Gastrocnemius medialis (tissue), 4 donors: ENCODE results near the gene CHST15. TPM values are rescaled to one million over a fixed set of nuclear protein-coding genes. Genes with fewer than 3 reads are reported as not detected.
A peak's percentile ranks its signal among the peaks of the same experiment; 100 is the strongest.

Experiments
- ATAC-seq, 2 donors: fragments of 150-250 bp; one replicate each; pipeline ENCODE4 v1.9.1; 2016
- DNase-seq, 2 donors: peaks; one replicate each; pipeline ENCODE4 v3.0.0-alpha.2; 2019
- H3K27ac ChIP-seq, 4 donors: fragments of 200-600 bp; sonication (generic); 1 replicate in 1 of 4; 2 replicates in 3 of 4; pipeline ENCODE4 v1.5.1; 2016 to 2018; ENCODE audit warnings: mild to moderate bottlenecking in 2 of 4, moderate library complexity in 1 of 4
- H3K27me3 ChIP-seq, 3 donors: fragments of 200-600 bp; sonication (generic) in 2 of 3; 1 replicate in 1 of 3; 2 replicates in 2 of 3; pipeline versions ENCODE4 v1.5.1 to v1.6.0; 2016 to 2019; ENCODE audit warnings: mild to moderate bottlenecking in 1 of 3, moderate library complexity in 1 of 3
- H3K36me3 ChIP-seq, 2 donors: fragments of 200-600 bp; sonication (generic) in 1 of 2; one replicate each; pipeline ENCODE4 v1.5.1; 2017 to 2018
- H3K4me1 ChIP-seq, 2 donors: fragments of 200-600 bp; sonication (generic) in 1 of 2; one replicate each; pipeline ENCODE4 v1.5.1; 2016 to 2017; ENCODE audit warnings: mild to moderate bottlenecking in 2 of 2
- H3K4me3 ChIP-seq, 4 donors: fragments of 200-600 bp; sonication (generic) in 3 of 4; 1 replicate in 1 of 4; 2 replicates in 3 of 4; pipeline ENCODE4 v1.5.1; 2016 to 2019; ENCODE audit warnings: mild to moderate bottlenecking in 2 of 4
- H3K9me3 ChIP-seq, 3 donors: fragments of 200-600 bp; sonication (generic) in 2 of 3; 1 replicate in 1 of 3; 2 replicates in 2 of 3; pipeline ENCODE4 v1.5.1; 2016 to 2019
- POLR2A ChIP-seq, 2 donors: fragments of 450-650 bp; IDR thresholded peaks; one replicate each; pipeline ENCODE4 v1.6.1; 2017; ENCODE audit warnings: antibody characterized with exemption in 2 of 2, mild to moderate bottlenecking in 2 of 2, moderate library complexity in 2 of 2
- in situ Hi-C, 4 donors: fragments of 200-750 bp; cut with MboI; loops; one replicate each; pipeline versions ENCODE4 v1.15.0 to v1.8.0; 2017; ENCODE audit warnings: low sequenced_read_pairs in 4 of 4
- intact Hi-C: fragments of 100-400 bp; cut with DNase I; formaldehyde crosslinking; loops from one replicate; pipeline ENCODE4 v1.15.1; 2023; ENCODE audit warnings: low total_unique reads
- total RNA-seq, 4 donors: library from RNA; depleted of rRNA; stranded (reverse); fragments of >200 nt; gene quantifications; one replicate each; pipeline versions ENCODE4 v1.1.0 to v1.2.3, GENCODE V29; 2016
- TF ChIP-seq, protein P1 (sequence below), 5 experiments: fragments of 450-650 bp in 3 of 5; fragments of 200-600 bp in 2 of 5; sonication (generic) in 2 of 5; IDR thresholded peaks in 4 of 5; conservative IDR thresholded peaks in 1 of 5; 1 replicate in 4 of 5; 2 replicates in 1 of 5; pipeline ENCODE4 v1.5.1; 2016 to 2019; ENCODE audit warnings: antibody characterized with exemption in 5 of 5, mild to moderate bottlenecking in 3 of 5, moderate library complexity in 3 of 5

Gene CHST15
- total RNA-seq, 4 donors from 2014 or later, result 9.0 to 32.2 (median 20.3) TPM

DNA sequence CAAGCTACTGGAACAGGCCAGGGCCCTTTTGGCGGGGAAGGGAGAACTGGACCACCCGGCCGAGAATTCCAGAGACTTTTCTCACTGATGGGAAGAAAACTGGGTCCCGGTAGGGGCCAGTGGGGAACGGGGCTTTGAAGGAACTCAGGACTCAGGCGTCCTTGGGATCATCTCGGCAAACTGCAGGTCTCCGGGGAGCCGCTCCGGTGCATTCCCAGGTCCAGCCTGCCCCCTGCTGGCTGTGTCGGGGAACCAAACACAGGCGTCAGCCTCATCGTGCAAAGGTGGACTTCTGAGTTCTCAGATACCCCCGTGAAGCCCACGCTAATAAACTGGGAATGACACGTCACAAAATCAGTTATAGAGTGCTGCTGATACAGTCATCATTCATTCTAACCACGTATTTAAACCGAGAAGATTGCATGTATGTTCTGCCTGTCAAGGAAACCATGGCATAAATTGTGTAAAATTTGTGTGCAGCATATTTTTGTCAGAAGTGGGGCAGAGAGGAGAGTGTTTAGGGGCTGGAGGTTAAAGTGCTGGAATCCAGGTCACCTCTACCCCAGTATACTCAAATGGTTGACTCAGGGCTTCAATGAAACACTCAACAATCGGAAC, 125.7 kb downstream of the CHST15 start:
- intact Hi-C loops (loop anchor here (1.0 kb wide), 1 partner anchor 384 kb away; no protein-coding TSS in a partner anchor), in situ Hi-C loops (loop anchor here (5.0 kb wide), 1 partner anchor 385 kb away; no protein-coding TSS in a partner anchor)
- TF ChIP-seq, protein P1, sequence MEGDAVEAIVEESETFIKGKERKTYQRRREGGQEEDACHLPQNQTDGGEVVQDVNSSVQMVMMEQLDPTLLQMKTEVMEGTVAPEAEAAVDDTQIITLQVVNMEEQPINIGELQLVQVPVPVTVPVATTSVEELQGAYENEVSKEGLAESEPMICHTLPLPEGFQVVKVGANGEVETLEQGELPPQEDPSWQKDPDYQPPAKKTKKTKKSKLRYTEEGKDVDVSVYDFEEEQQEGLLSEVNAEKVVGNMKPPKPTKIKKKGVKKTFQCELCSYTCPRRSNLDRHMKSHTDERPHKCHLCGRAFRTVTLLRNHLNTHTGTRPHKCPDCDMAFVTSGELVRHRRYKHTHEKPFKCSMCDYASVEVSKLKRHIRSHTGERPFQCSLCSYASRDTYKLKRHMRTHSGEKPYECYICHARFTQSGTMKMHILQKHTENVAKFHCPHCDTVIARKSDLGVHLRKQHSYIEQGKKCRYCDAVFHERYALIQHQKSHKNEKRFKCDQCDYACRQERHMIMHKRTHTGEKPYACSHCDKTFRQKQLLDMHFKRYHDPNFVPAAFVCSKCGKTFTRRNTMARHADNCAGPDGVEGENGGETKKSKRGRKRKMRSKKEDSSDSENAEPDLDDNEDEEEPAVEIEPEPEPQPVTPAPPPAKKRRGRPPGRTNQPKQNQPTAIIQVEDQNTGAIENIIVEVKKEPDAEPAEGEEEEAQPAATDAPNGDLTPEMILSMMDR (IDR thresholded peaks at IDR 0.05 in 4 of 5, conservative IDR thresholded peaks at IDR 0.05 in 1 of 5), result peak; percentile 72 to 86 (median 75)
- no peak for TF ChIP-seq POLR2A (IDR thresholded peaks at IDR 0.05)
- DNase-seq, result peak; percentile 29 to 35
- H3K4me3 ChIP-seq, result no peak overlapping the region
- H3K9me3 ChIP-seq, result no peaks in the 10 kb centered on the region
- no peaks in the 10 kb centered on the region for H3K36me3 ChIP-seq
- no peaks in the 10 kb centered on the region for H3K4me1 ChIP-seq
- H3K27me3 ChIP-seq, result peaks cover 24 to 46% (median 33%) of the 10 kb centered on the region in 3 donors
- peak in 1 of 2 donors; percentile 64 for ATAC-seq
- H3K27ac ChIP-seq, result no peak overlapping the region

DNA sequence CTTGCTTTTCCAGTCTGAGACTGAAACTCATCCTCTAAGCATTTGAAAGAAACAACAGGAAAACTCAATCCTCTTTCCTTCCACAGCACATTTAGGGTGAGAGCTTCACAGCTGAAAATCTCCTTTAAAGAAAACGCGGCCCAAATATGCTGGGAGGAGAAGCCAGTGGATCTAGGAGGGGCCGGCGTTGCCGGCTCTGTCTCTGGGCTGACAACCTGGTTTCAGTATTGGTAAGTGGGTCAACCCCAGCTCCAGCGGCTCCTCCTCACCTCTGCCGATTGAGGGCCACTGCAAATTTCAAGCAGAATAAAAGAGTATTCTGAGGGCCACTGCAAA, 126.5 kb downstream of the CHST15 start:
- TF ChIP-seq, protein P1 (IDR thresholded peaks at IDR 0.05 in 4 of 5, conservative IDR thresholded peaks at IDR 0.05 in 1 of 5), result no peak
- no peak for TF ChIP-seq POLR2A (IDR thresholded peaks at IDR 0.05)
- peaks cover 20 to 45% (median 29%) of the 10 kb centered on the region in 3 donors for H3K27me3 ChIP-seq
- no peak overlapping the region for H3K27ac ChIP-seq
- no peaks in the 10 kb centered on the region for H3K36me3 ChIP-seq
- intact Hi-C loops (loop anchor here (1.0 kb wide), 1 partner anchor 384 kb away; no protein-coding TSS in a partner anchor), in situ Hi-C loops (loop anchor here (5.0 kb wide), 1 partner anchor 385 kb away; no protein-coding TSS in a partner anchor)
- no peaks in the 10 kb centered on the region for H3K4me1 ChIP-seq
- DNase-seq (no peak), ATAC-seq (no peak)
- no peak overlapping the region for H3K4me3 ChIP-seq
- H3K9me3 ChIP-seq, result no peaks in the 10 kb centered on the region

DNA sequence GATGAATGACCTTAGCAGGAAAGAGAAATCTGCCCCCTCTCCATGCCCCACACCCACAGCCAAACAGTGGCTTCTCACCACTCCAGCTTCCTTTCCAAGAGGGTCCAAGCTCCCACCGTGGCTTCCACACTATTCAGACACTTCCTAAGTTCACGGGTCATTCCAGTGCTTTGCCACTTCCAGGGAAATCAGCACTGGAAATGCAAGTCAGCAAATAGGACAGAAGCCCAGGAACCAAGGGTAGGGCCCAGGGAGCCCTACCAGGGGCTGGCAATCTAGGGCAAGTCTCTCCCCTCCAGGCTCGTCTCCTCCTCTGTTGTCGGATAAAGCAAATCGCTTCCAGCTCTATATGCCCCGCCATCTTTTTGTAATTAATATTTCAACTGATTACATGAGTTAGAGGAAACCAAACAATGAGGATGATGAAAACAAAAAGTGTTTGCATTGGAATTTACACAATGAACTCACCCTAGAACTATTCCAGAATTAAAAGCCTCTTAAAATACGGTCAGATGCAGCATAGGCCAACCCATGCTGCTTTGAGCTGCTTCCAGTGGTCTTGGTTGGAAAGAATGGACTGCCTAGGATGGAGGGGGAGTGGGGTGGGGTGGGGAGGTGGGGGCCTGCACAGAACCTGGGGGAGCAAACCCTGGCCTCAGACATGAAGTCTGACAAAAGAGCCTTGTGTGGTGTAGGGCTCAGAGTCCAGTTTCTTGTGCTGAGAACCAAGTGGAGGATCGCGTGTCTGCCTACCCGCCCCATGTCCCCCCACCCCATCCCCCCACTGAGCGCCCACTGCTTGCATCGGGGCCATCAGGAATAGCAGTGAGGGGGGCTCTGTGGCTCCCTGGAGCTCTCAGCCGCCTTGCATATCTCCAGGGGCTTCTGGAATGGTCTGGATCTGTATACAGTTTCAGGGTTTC, 127.2 kb downstream of the CHST15 start:
- Histone ChIP-seq H3K27me3 (peaks cover 14 to 39% (median 23%) of the 10 kb centered on the region in 3 donors), H3K4me1 (no peaks in the 10 kb centered on the region), H3K36me3 (no peaks in the 10 kb centered on the region), H3K27ac (no peak overlapping the region), H3K4me3 (no peak overlapping the region), H3K9me3 (no peaks in the 10 kb centered on the region)
- TF ChIP-seq POLR2A (IDR thresholded peaks at IDR 0.05), result no peak
- ATAC-seq, result no peak
- DNase-seq, result no peak
- in situ Hi-C loops, result loop anchor here (5.0 kb wide), 1 partner anchor 384 kb away; no protein-coding TSS in a partner anchor
- intact Hi-C loops, result no loop called here

DNA sequence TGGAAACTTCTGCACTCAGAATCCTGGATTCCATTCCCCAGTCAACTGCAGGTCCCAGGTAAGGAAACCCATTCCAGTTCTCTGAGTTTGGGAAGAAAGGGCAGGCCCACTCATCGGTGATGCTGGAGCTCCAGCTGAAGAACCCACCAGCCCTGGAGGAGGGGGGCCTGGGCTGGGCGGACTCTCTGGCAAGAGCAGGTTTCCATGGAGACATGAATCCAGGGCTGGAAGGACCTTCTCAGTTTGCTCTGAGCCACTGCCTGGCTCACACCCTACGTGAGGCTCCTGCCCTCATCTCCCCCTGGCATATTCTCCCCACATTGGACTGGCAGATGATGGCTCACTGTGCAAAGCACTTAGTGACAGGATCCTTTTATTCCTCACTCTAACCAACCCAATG, 128.4 kb downstream of the CHST15 start:
- Histone ChIP-seq H3K4me3 (no peak overlapping the region), H3K27ac (no peak overlapping the region), H3K4me1 (no peaks in the 10 kb centered on the region), H3K27me3 (peaks cover 8 to 27% (median 17%) of the 10 kb centered on the region in 3 donors), H3K9me3 (no peaks in the 10 kb centered on the region), H3K36me3 (no peaks in the 10 kb centered on the region)
- TF ChIP-seq, protein P1 (IDR thresholded peaks at IDR 0.05 in 4 of 5, conservative IDR thresholded peaks at IDR 0.05 in 1 of 5), result no peak
- no peak for TF ChIP-seq POLR2A (IDR thresholded peaks at IDR 0.05)
- ATAC-seq (no peak), DNase-seq (no peak)
- in situ Hi-C loops (loop anchor here (5.0 kb wide), 1 partner anchor 383 kb away; no protein-coding TSS in a partner anchor), intact Hi-C loops (no loop called here)
